A549 (cell line): Measurements from ENCODE around the gene ATP7B. TPM values are rescaled to one million over a fixed set of nuclear protein-coding genes. Genes with fewer than 3 reads are reported as not detected.

Experiments
- ATAC-seq, 2 experiments: fragments of 200-7000 bp in 1 of 2; fragments of >200 bp in 1 of 2; cut with Nextera tagmentation in 1 of 2; cut with Tn5 transposase in 1 of 2; 3 replicates each; pipeline versions ENCODE4 v1.8.0 to v1.9.1; 2018 to 2020; ENCODE audit warnings: mild to moderate bottlenecking in 1 of 2, moderate library complexity in 1 of 2
- CTCF ChIA-PET: fragments of 300-600 bp; sonication (Branson Sonifier 250); formaldehyde crosslinking; extraction: SDS; loops from one replicate; lab custom pipeline; 2021; ENCODE audit warnings: antibody characterized with exemption, inconsistent platforms; lab: Yijun Ruan, JAX
- POLR2A ChIA-PET: fragments of 350-600 bp; formaldehyde crosslinking; extraction: SDS; loops from one replicate; lab custom pipeline; 2021; ENCODE audit warnings: antibody characterized with exemption, inconsistent platforms; lab: Yijun Ruan, JAX
- DNase-seq, 2 experiments: peaks; one replicate each; pipeline versions ENCODE4 v3.0.0 to v3.0.0-alpha.2; 2011 to 2016; ENCODE audit warnings: low read depth in 1 of 2, low spot score in 1 of 2
- FAIRE-seq: peaks from 2 replicates; lab custom pipeline; 2011; peaks lifted over from hg19 to GRCh38; lab: Jason Lieb, UNC
- H3K27ac ChIP-seq, 2 experiments: fragments of >200 bp; sonication (Bioruptor Twin); formaldehyde crosslinking; 3 replicates each; pipeline ENCODE4 v1.5.1; 2016 to 2017
- H3K4me1 ChIP-seq: fragments of >200 bp; sonication (Bioruptor Twin); formaldehyde crosslinking; 3 replicates; pipeline ENCODE4 v1.6.1; 2016
- H3K4me2 ChIP-seq: fragments of >200 bp; sonication (Bioruptor Twin); formaldehyde crosslinking; 3 replicates; pipeline ENCODE4 v1.6.1; 2016
- H3K4me3 ChIP-seq: fragments of >200 bp; sonication (Bioruptor Twin); formaldehyde crosslinking; 3 replicates; pipeline ENCODE4 v1.5.1; 2016
- H3K9me3 ChIP-seq: fragments of >200 bp; sonication (Bioruptor Twin); formaldehyde crosslinking; 3 replicates; pipeline ENCODE4 v1.6.1; 2016
- CEBPB ChIP-seq, 2 experiments: fragments of >200 bp in 1 of 2; sonication (Bioruptor Twin) in 1 of 2; formaldehyde crosslinking in 1 of 2; IDR thresholded peaks; 2 replicates each; pipeline ENCODE4 v1.6.1; 2012 to 2016
- CHD2 ChIP-seq: fragments of 150-350 bp; IDR thresholded peaks from 2 replicates; pipeline ENCODE4 v1.6.1; 2014; ENCODE audit warnings: low read length; ENCODE audit not compliant: partially characterized antibody
- CHD4 ChIP-seq: fragments of 200-600 bp; sonication (generic); IDR thresholded peaks from 2 replicates; pipeline ENCODE4 v1.6.1; 2016; ENCODE audit warnings: antibody characterized with exemption, mild to moderate bottlenecking, borderline replicate concordance
- E2F6 ChIP-seq: IDR thresholded peaks from 2 replicates; pipeline ENCODE4 v1.6.1; 2012; ENCODE audit warnings: low read depth, borderline replicate concordance
- EHF ChIP-seq: fragments of 250-450 bp; sonication (Bioruptor Pico); IDR thresholded peaks from 2 replicates; pipeline ENCODE4 v1.5.0; 2020; ENCODE audit warnings: mild to moderate bottlenecking
- EHMT2 ChIP-seq: fragments of 200-600 bp; sonication (generic); IDR thresholded peaks from 2 replicates; pipeline ENCODE4 v1.6.1; 2016; ENCODE audit warnings: antibody characterized with exemption, low read depth, mild to moderate bottlenecking, moderate library complexity
- EP300 ChIP-seq, 2 experiments: fragments of >200 bp; sonication (Bioruptor Twin); formaldehyde crosslinking; IDR thresholded peaks; 2 replicates in 1 of 2; 3 replicates in 1 of 2; pipeline ENCODE4 v1.6.1; 2016 to 2017
- ESRRA ChIP-seq: fragments of 150-350 bp; IDR thresholded peaks from 2 replicates; pipeline ENCODE4 v1.6.1; 2014; ENCODE audit warnings: mild to moderate bottlenecking, low read length, borderline replicate concordance
- FOXS1 ChIP-seq: fragments of 250-450 bp; sonication (Bioruptor Pico); IDR thresholded peaks from 2 replicates; pipeline ENCODE4 v1.5.0; 2020; ENCODE audit warnings: mild to moderate bottlenecking, moderate library complexity
- GATA3 ChIP-seq: IDR thresholded peaks from 2 replicates; pipeline ENCODE4 v1.6.1; 2012; ENCODE audit warnings: borderline replicate concordance
- HES2 ChIP-seq: fragments of >200 bp; sonication (Bioruptor Twin); formaldehyde crosslinking; IDR thresholded peaks from 2 replicates; pipeline ENCODE4 v1.6.1; 2016
- HOXB13 ChIP-seq: fragments of 250-450 bp; sonication (Bioruptor Pico); IDR thresholded peaks from 2 replicates; pipeline ENCODE4 v1.5.0; 2020; ENCODE audit warnings: low read depth, mild to moderate bottlenecking, moderate library complexity
- HOXB5 ChIP-seq: fragments of 250-450 bp; sonication (Bioruptor Pico); IDR thresholded peaks from 2 replicates; pipeline ENCODE4 v1.5.0; 2020; ENCODE audit warnings: mild to moderate bottlenecking, moderate library complexity
- KDM5A ChIP-seq: fragments of 200-600 bp; sonication (generic); IDR thresholded peaks from 2 replicates; pipeline ENCODE4 v1.6.1; 2016; ENCODE audit warnings: antibody characterized with exemption, mild to moderate bottlenecking
- MAFK ChIP-seq: fragments of 450-650 bp; IDR thresholded peaks from 2 replicates; pipeline ENCODE4 v1.6.1; 2014; ENCODE audit not compliant: partially characterized antibody
- MAZ ChIP-seq: fragments of 150-350 bp; IDR thresholded peaks from 2 replicates; pipeline ENCODE4 v1.6.1; 2014; ENCODE audit warnings: antibody characterized with exemption, low read depth, low read length, borderline replicate concordance
- MYC ChIP-seq: IDR thresholded peaks from 2 replicates; pipeline ENCODE4 v1.6.1; 2012; ENCODE audit warnings: mild to moderate bottlenecking, inconsistent platforms, low read length, improper control_type of control experiment, borderline replicate concordance
- NPAS2 ChIP-seq: fragments of 250-450 bp; sonication (Bioruptor Pico); IDR thresholded peaks from 2 replicates; pipeline ENCODE4 v1.8.0; 2022; ENCODE audit warnings: mild to moderate bottlenecking, moderate library complexity, borderline replicate concordance
- NR3C1 ChIP-seq: fragments of >200 bp; sonication (Bioruptor Twin); formaldehyde crosslinking; IDR thresholded peaks from 3 replicates; pipeline ENCODE4 v1.6.1; 2017
- PBX3 ChIP-seq: IDR thresholded peaks from 2 replicates; pipeline ENCODE4 v1.6.1; 2012
- PHF8 ChIP-seq: fragments of 200-600 bp; sonication (generic); IDR thresholded peaks from 2 replicates; pipeline ENCODE4 v1.6.1; 2016; ENCODE audit warnings: low read depth, mild to moderate bottlenecking, antibody characterized with exemption, moderate library complexity, borderline replicate concordance
- POLR2A ChIP-seq: IDR thresholded peaks from 2 replicates; pipeline ENCODE4 v1.6.1; 2012; ENCODE audit warnings: mild to moderate bottlenecking, low read length
- RNF2 ChIP-seq: fragments of 200-600 bp; sonication (generic); IDR thresholded peaks from 2 replicates; pipeline ENCODE4 v1.6.1; 2016; ENCODE audit warnings: low read depth, mild to moderate bottlenecking, antibody characterized with exemption, moderate library complexity, borderline replicate concordance
- SMC3 ChIP-seq: fragments of >200 bp; sonication (Bioruptor Twin); formaldehyde crosslinking; IDR thresholded peaks from 3 replicates; pipeline ENCODE4 v1.6.1; 2018; ENCODE audit warnings: inconsistent platforms
- TFCP2L1 ChIP-seq: fragments of 250-450 bp; sonication (Bioruptor Pico); IDR thresholded peaks from 2 replicates; pipeline ENCODE4 v1.5.0; 2021; ENCODE audit warnings: mild to moderate bottlenecking
- TP53 ChIP-seq: fragments of 250-450 bp; sonication (Bioruptor Pico); IDR thresholded peaks from 2 replicates; pipeline ENCODE4 v1.5.0; 2021; ENCODE audit warnings: mild to moderate bottlenecking, moderate library complexity
- ZFP36 ChIP-seq: fragments of 450-650 bp; IDR thresholded peaks from 2 replicates; pipeline ENCODE4 v1.6.1; 2014; ENCODE audit warnings: borderline replicate concordance; ENCODE audit not compliant: partially characterized antibody
- ZNF302 ChIP-seq: fragments of 250-450 bp; sonication (Bioruptor Pico); IDR thresholded peaks from 2 replicates; pipeline ENCODE4 v1.9.0; 2021; ENCODE audit warnings: inconsistent platforms, mild to moderate bottlenecking, moderate library complexity
- WGBS: methylation state at CpG from one replicate; pipeline ENCODE4 v1.1.6; 2017; ENCODE audit errors: missing lambda C conversion rate; 5-methylcytosine and 5-hydroxymethylcytosine counted together
- polyA plus RNA-seq, 4 experiments: library from polyadenylated mRNA; depleted of rRNA in 3 of 4; stranded (reverse); fragments of >200 nt; fragmentation: RNase III in 1 of 4; extraction: RNeasy Plus Mini Kit Qiagen cat#74134 plus additional on column Dnase treatment in 1 of 4; gene quantifications; 2 replicates in 3 of 4; 3 replicates in 1 of 4; pipeline ENCODE4 v1.2.3, GENCODE V29; 2011 to 2017

Gene ATP7B
- polyA plus RNA-seq, 2 of the 4 experiments (the other 2 are of a cell fraction): 2.8 to 3.9 TPM

- TF ChIP-seq EHMT2: no peak
These were observed 36.8 kb downstream of the ATP7B start (continued) for GRCh38 chr13:51974482-51974881.

- ATAC-seq (no peak), DNase-seq (no peak), FAIRE-seq (no peak)
- no peak for TF ChIP-seq TP53 (CRISPR knock-in tag)
- no peak for TF ChIP-seq MYC
- TF ChIP-seq ESRRA: no peak
- no peak for TF ChIP-seq SMC3
- TF ChIP-seq FOXS1 (CRISPR knock-in tag): no peak
- TF ChIP-seq POLR2A: no peak
- TF ChIP-seq E2F6: no peak
- no peak for TF ChIP-seq TFCP2L1
- TF ChIP-seq CEBPB (IDR thresholded peaks at IDR 0.05): no peak
- TF ChIP-seq ZNF302 (CRISPR knock-in tag): no peak
- TF ChIP-seq HES2: no peak
- TF ChIP-seq PBX3: no peak
- no peak for TF ChIP-seq EP300 (IDR thresholded peaks at IDR 0.05)
- no peak for TF ChIP-seq KDM5A
- Histone ChIP-seq H3K9me3 (no peaks in the 10 kb centered on the region), H3K27ac (no peak overlapping the region), H3K4me2 (no peak overlapping the region), H3K4me3 (no peak overlapping the region), H3K4me1 (no peaks in the 10 kb centered on the region)
- POLR2A ChIA-PET: no interaction called here
- 87% methylated on average over 14 of the region's 15 CpGs for WGBS
- CTCF ChIA-PET: no interaction called here
These were observed 39.5 kb downstream of the ATP7B start for GRCh38 chr13:51971520-51972426.

- no peak overlapping the region for H3K27ac ChIP-seq
- WGBS: 63% methylated on average over 5 of the region's 5 CpGs
- CTCF ChIA-PET: no interaction called here
- H3K9me3 ChIP-seq: no peaks in the 10 kb centered on the region
- no peak overlapping the region for H3K4me2 ChIP-seq
- no peak for ATAC-seq
- POLR2A ChIA-PET: no interaction called here
- DNase-seq: no peak
- no peak for FAIRE-seq
- no peak overlapping the region for H3K4me3 ChIP-seq
- H3K4me1 ChIP-seq: no peaks in the 10 kb centered on the region
- TF ChIP-seq CHD4 (no peak), NPAS2 (CRISPR knock-in tag) (no peak), HOXB13 (CRISPR knock-in tag) (no peak), MAZ (no peak), PHF8 (no peak), ZFP36 (no peak), CHD2 (no peak), NR3C1 (no peak), MAFK (no peak), HOXB5 (CRISPR knock-in tag) (no peak), RNF2 (no peak), GATA3 (no peak), EHF (CRISPR knock-in tag) (no peak), FOXS1 (CRISPR knock-in tag) (no peak)
- TF ChIP-seq, all 56 proteins: peak for 0
These were observed 40.9 kb downstream of the ATP7B start for GRCh38 chr13:51970349-51970748.
